EH (cell line): Measurements from ENCODE around the gene EARS2.
"Not testable (repeated sequence)": the region's sequence is repeated elsewhere in the genome, so short reads cannot be mapped to it uniquely, and the experiment has no call there.

Experiments
- DNase-seq: peaks from one replicate; pipeline ENCODE4 v3.0.0-alpha.2; 2015; ENCODE audit warnings: low read depth

EARS2 gene

GRCh38 chr16:23505671-23506605 lies 51.2 kb downstream of the EARS2 start:
- DNase-seq: peak; percentile 30

GRCh38 chr16:23505180-23505665 lies 51.9 kb downstream of the EARS2 start:
- DNase-seq: no peak

GRCh38 chr16:23504453-23505179 lies 52.5 kb downstream of the EARS2 start:
- peak; percentile 97 for DNase-seq

GRCh38 chr16:23504076-23504452 lies 53.1 kb downstream of the EARS2 start:
- peak; percentile 49 for DNase-seq

- no peak for DNase-seq
Measured at GRCh38 chr16:23502466-23502865, 54.7 kb downstream of the EARS2 start.

- no peak for DNase-seq
Measured at GRCh38 chr16:23501291-23501690, 55.9 kb downstream of the EARS2 start.

- DNase-seq: no peak
Measured at GRCh38 chr16:23500862-23501225, 56.3 kb downstream of the EARS2 start.

- DNase-seq: no peak
Measured at GRCh38 chr16:23500212-23500861, 56.8 kb downstream of the EARS2 start.

- DNase-seq: no peak
Measured at GRCh38 chr16:23499801-23500200, 57.3 kb downstream of the EARS2 start.

GRCh38 chr16:23498863-23499262 lies 58.3 kb downstream of the EARS2 start:
- DNase-seq: no peak

GRCh38 chr16:23497543-23497868 lies 59.6 kb downstream of the EARS2 start:
- no peak for DNase-seq

- peak; percentile 57 for DNase-seq
Measured at GRCh38 chr16:23496821-23497542, 60.2 kb downstream of the EARS2 start.

GRCh38 chr16:23495671-23496070 lies 61.5 kb downstream of the EARS2 start:
- DNase-seq: no peak

- DNase-seq: no peak
Measured at GRCh38 chr16:23494188-23494587, 63.0 kb downstream of the EARS2 start.

GRCh38 chr16:23491490-23492391 lies 65.4 kb downstream of the EARS2 start:
- DNase-seq: peak; percentile 56

GRCh38 chr16:23486480-23486879 lies 70.7 kb downstream of the EARS2 start:
- DNase-seq: no peak

- no peak for DNase-seq
Measured at GRCh38 chr16:23485841-23486240, 71.3 kb downstream of the EARS2 start.

GRCh38 chr16:23485257-23485614 lies 71.9 kb downstream of the EARS2 start:
- DNase-seq: no peak

GRCh38 chr16:23484510-23485256 lies 72.5 kb downstream of the EARS2 start:
- no peak for DNase-seq

GRCh38 chr16:23483492-23483891 lies 73.7 kb downstream of the EARS2 start:
- not testable (repeated sequence) for DNase-seq
